ENCODE data around the gene MDN1.
"Not testable (repeated sequence)": the region's sequence is repeated elsewhere in the genome, so short reads cannot be mapped to it uniquely, and the experiment has no call there.

MDN1 gene

DNA sequence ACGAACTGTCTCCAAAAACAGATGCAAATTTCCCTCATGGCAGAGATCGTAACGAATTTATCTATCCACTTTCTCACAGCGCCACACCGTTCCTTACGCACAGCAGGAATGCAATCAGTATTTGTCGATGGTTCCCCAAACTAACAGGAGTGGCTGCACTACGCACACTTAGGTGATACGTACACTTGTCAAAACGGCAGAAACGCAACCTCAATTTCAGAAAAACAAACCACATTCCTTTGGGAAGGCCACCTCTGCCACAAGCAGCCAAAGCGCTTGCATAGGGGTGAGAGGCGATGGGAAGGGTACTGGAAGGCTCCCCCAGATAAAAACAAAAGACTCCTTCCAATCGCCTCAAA, 638 bp downstream of the MDN1 start:
- DNase-seq (ENCODE audit: low read depth) = peak; percentile 30

DNA sequence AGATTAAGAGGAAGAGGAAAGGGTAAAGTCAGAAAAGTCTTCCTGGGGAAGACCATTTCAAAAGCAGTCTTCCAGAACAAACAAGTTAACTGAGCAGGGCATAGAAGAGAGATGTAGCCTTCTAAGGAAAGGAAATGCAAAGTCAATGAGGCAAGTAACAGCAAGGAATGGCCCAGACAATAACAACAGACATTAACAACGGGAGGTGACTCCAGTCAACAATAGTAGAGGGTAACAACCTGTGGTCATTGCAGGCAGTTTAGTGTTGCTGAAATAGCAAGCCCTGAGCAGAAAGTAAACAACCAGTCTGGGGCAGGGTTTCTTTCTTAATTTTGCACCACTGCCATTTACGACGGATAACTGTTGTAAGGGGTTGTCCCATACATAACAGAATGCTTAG, 2.1 kb downstream of the MDN1 start:
- no peak for DNase-seq (ENCODE audit: low read depth)

DNA sequence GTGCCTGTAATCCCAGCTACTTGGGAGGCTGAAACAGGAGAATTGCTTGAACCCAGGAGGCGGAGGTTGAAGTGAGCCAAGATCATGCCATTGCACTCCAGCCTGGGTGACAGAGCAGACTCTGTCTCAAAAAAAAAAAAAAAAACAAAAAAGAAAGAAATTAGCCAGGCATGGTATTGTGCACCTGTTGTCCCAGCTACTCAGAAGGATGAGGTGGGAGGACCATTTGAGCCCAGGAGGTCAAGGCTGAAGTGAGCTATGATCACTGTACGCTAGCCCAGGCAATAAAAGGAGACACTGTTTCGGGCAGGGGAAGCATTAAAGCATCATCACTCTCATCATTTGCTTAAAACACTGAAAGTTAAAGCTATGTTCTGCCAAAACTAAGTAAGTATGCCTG, 6.2 kb downstream of the MDN1 start:
- DNase-seq (ENCODE audit: low read depth) = not testable (repeated sequence)

DNA sequence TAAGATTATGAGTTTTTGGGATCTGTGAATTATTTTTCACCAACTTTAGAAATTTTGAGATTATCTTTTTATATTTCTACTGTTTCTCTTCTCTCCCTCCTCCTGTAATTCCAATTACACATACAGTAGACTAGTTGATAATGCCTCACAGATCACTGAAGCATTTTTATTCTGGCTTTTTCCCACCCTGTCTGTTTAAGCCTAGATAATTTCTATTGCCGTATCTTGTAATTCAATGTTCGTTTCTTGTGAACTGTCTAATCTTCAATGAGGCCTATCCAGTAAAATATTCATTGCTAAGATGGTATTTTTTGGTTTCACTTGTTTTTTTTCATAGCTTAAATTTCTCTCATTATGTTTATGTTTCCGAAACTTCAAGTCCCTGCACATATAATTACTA, 12.0 kb downstream of the MDN1 start:
- DNase-seq (ENCODE audit: low read depth) = no peak

DNA sequence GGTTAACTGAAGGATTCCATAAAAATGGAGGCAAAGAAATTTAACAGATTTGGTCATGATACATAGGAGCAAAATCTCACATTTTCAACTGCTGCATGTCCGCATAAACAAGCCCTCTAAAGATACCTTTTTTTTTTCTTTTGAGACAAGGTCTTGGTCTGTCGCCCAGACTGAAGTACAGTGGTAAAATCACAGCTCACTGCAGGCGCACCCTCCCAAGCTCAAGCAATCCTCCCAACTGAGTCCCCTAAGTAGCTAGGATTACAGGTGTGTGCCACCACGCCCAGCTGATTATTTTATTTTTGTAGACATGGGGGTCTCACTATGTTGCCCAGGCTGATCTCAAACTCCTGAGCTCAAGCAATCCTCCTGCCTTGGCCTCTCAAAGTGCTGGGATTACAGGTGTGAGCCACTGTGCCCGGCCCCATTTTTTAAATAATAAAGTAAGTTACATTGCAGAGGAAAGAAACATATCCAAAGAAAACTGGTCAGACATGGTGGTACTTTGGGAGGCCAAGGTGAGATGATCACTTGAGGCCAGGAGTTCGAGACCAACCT, 13.7 kb downstream of the MDN1 start:
- no peak for DNase-seq (ENCODE audit: low read depth)

DNA sequence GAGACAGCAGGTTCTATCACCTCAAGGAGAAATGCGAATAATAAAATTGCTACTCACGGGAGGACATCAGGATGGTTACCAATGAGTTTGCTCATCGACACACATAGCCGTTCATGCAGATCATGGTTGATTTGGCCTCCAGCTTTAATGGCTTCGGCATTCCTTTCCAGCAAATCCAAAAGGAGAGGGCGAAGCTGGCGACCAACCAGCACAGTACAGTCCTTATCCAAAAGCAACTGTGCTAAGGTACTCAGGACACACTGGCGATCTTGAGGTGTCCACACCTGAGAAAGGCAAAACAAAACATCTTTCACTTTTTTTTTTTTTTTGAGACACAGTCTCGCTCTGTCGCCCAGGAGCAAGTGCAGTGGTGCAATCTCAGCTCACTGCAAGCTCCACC, 16.3 kb downstream of the MDN1 start:
- no peak for DNase-seq (ENCODE audit: low read depth)

DNA sequence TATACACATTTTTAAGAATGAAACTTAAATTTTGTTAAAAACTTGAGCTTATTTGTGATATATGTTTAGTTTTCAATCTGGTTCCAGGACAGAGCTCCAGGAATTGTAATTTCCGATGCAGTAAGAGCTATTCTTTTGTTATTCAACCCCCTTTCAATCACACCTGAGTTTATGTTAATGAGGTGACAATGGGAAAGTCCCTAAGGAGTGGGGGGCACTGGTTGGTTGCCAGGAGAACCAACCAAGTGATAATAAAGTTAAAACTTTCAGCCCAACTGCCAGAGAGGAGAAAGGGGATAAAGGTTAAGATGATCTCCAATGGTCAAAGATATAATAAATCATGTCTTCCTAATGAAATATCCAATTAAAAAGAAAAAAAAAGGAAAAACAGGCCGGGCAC, 19.8 kb downstream of the MDN1 start:
- no peak for DNase-seq (ENCODE audit: low read depth)

DNA sequence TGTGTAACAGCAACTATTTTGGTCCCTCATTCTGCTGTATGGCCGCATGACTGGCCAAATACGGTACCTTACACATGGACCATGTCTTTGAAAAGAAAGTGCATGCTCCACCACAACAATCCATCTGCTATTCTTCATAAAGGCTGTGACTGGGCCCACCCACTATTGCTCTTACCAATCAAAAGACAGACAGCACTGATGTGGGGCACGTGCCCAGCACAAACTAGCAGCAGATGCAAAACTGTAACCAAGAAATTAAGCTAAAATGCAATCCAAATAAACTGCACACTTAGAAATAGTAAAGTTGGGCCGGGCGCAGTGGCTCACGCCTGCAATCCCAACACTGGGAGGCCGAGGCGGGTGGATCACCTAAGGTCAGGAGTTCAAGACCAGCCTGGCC, 20.5 kb downstream of the MDN1 start:
- no peak for DNase-seq (ENCODE audit: low read depth)

DNA sequence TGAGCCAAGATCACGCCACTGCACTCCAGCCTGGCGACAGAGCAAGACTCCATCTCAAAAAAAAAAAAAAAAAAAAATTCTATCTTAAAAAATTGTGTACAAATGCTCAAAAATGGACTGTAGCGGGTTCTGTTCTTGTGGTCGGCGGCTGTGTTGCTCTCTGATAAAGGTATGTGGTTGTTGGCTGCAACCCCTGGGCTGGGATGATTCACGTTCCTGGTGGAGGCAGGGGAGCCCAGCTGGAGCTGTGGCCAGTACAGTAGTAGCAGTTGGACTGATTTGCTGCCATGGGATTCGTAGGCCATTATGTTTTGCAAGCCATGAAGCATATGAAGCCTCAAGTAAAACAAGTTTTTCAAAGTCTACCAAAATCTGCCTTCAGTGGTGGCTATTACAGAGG, 22.3 kb downstream of the MDN1 start:
- no peak for DNase-seq (ENCODE audit: low read depth)

DNA sequence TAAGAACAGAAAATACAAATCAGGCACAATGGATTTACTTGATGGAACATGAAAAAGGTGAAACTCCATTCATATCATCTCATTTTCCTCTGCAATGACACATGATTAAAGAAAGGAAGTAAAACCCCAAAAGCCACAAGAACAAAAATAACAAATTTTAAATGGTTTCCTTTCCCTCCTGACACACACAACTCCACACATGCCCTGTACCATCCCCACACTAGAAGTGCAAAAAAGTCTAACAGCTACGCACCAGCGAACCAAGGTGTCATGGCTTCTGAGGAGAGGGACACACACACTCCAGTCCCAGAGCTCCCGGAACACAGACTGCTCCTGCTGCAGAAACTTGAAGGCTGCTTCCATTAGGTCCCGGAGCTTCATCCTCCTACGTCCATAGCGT, 25.3 kb downstream of the MDN1 start:
- DNase-seq (ENCODE audit: low read depth) = no peak

DNA sequence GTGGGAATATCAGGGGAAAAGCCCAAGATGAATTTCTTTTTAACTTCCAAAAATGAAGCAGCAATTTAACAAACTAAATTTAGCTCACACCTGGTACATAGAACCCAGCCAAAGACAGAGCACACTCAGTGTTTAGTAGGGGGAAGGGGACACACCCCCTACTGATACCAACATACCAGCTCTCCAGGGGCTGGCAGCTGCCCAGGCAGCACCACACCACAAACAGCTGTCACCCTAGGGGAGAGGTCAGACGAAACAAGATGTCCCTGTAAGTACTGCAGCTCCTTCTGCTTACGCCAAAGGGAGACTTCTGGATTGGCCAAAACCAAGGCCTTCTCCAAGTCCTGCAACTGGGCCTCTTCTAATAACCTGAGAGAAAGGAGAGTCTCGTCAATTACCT, 26.0 kb downstream of the MDN1 start:
- no peak for DNase-seq (ENCODE audit: low read depth)

DNA sequence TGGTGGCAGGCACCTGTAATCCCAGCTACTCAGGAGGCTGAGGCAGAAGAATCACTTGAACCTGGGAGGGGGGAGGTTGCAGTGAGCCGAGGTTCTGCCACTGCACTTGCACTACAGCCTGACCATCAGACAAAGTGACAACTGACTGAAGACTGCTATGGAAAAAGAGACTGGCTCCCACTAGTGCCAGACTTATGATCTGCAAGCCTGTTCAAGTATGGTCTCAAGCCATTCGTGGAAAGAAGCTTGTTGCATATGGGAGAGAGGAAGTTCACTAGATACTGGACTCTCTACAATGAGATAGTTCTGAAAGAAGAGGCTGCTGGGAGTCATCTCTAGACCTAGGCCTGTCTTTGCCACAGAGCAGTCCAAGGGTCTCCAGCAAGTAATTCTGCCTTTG, 26.7 kb downstream of the MDN1 start:
- peak; percentile 13 for DNase-seq (ENCODE audit: low read depth)

DNA sequence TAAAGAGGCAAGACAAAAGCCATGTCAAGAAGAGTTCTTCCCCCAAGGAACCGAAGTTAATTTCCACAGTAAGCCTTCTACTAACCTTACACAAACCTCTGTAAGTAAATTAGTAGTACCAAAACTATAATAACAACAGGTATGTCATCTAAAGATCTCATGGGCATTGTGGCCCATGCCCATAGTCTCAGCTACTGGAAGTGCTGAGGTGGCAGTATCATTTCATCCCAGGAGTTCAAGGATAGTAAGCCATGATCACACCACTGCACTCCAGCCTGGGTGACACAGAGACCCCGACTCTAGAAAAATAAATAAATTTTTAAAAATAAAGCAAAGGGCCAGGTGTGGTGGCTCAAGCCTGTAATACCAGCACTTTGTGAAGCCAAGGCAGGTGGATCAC, 29.2 kb downstream of the MDN1 start:
- DNase-seq (ENCODE audit: low read depth) = no peak

DNA sequence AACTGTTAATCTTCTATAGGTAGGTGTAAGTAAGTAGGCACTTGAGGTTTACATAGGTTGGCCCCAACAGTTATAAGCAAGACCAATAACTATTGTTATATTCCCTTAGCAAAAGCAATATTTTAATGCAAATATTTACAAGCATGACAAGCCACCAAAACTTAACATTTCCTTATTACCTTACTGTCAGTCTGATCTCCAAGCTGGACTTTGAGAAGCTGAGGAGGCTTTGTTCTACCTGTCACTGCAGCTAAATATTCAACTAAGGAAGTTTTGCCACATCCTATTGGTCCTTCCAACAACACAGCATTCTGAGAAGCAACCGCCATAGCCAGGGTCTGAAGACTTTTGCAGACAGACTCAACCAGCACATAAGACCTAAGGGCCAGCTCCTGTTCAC, 29.6 kb downstream of the MDN1 start:
- DNase-seq (ENCODE audit: low read depth) = no peak

DNA sequence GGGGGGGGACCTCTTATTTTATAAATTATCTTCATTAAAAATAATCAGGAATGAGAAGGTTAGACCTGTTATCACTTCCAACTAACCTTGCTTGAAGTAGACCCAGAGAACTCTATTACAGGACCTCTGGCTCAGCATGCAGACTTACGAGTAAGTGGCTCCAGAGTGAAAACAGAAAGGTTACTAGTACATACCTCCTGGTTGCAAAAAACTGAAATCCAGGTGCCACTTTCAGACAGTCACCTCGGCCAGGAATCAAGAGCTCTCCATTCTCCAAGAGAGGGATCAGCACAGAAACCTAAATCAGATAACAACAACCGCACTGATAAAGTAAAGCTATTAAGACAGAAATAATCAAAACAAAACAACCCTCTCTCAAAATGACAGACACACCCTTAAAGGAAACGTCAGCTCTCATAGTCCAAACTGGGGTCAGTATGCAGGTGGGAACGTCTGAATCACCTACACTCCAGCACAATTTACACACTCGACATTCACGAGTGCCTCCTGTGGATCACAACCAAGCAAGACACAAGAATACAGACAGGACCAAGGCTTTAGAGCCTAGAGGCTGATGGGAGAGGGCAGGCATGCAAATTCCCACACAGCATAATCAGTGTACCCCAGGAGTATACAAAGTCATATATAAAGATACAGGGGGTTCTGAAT, 31.8 kb downstream of the MDN1 start:
- no peak for DNase-seq (ENCODE audit: low read depth)

DNA sequence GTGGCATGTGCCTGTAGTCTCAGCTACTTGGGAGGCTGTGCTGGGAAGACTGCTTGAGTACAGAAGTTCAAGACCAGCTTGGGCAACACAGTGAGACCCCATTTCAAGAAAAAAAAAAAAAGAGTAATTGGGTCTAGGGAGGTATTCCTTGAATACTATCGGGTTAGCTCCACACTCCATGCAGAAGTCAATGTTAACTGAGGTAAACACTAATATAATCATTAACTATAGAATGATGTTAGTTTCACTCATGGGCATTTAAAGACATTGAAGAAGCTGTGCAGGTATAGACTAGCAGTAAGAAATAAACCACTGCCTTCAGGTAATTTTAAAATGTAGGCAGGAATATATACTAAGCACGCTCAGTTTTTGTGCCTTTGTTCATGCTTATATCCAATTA, 32.6 kb downstream of the MDN1 start:
- DNase-seq (ENCODE audit: low read depth) = no peak

DNA sequence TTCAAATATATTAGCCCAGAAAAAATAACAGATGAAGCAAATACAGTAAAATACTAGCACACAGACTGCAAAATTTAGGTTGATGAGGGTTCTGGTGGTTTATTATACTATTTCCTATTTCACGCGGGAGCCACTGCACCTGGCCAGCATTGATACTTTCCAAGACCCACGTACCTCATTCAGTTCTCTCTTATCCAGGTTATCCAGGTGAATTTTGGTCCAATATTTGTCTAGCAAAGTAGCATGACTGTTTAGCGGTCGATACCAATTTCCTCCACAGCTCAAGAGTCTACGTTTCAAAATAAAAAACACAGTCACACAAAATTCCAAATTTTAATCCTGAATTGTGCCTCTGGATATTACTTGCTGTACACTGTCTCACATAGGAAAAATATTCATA, 34.8 kb downstream of the MDN1 start:
- no peak for DNase-seq (ENCODE audit: low read depth)

DNA sequence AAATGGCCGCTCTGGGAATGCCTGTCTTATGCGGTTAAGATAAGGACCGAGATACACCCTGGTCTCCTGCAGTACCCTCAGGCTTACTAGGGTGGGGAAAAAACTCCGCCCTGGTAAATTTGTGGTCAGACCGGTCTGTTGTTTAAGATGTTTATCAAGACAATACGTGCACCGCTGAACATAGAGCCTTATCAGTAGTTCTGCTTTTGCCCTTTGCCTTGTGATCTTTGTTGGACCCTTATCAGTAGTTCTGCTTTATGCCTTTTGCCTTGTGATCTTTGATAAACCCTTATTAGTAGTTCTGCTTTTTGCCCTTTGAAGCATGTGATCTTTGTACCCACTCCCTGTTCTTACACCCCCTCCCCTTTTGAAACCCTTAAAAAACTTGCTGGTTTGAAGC, 36.3 kb downstream of the MDN1 start:
- DNase-seq (ENCODE audit: low read depth) = not testable (repeated sequence)

DNA sequence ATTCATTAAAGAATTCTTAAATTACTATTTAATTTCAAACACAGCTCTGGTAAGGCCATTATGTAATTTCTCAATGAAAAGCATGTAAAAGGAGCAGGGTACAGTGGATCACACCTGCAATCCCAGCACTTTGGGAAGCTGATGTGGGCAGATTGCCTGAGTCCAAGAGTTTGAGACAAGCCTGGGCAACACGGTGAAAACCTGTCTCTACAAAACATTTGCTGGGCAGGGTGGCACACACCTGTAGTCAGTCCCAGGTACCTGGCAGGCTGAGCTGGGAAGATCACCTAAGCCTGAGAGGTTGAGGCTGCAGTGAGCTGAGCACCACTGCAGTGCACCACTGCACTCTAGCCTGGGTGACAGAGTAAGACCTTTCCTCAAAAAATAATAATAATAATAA, 37.4 kb downstream of the MDN1 start:
- DNase-seq (ENCODE audit: low read depth) = no peak

DNA sequence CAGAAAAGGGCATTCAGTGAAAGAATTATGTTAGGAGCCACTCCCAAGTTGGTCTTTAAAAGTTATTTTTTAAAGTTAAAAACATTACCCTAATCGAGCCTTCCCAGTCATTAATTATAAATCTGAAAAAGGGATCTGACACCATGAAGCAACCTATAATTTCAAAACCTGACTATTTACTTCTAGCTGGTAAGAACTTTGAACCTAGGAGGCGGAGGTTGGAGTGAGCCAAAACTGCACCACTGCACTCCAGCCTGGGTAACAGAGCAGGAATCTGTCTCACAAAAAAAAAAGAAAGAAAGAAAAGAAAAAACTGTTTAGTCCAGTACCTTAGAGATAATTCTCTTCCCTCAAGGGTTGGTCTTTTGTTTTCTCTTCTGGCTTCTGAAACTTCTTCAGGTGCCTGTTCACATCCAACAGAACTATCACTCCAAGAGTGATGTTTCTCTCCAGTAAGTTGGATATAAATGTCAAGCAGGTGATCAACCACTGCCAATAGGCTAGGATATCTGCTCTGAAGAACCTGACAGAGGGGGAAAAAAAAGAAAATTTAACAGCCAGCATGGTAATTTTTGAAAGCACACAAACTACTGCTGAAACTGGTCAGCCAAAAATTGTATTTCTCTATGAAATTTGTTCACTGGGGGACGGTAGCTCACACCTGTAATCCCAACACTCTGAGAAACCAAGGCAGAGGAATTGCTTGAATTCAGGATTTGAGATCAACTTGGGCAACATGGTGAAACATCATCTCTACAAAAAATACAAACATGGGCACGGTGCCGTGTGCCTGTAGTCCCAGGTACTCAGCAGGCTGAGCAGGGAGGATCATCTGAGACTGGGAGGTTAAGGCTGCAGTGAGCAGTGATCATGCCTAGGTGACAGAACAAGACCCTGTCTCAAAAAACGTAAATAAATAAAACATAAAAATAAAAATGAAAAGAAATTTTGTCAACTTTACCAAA, 38.2 kb downstream of the MDN1 start:
- DNase-seq (ENCODE audit: low read depth) = no peak

DNA sequence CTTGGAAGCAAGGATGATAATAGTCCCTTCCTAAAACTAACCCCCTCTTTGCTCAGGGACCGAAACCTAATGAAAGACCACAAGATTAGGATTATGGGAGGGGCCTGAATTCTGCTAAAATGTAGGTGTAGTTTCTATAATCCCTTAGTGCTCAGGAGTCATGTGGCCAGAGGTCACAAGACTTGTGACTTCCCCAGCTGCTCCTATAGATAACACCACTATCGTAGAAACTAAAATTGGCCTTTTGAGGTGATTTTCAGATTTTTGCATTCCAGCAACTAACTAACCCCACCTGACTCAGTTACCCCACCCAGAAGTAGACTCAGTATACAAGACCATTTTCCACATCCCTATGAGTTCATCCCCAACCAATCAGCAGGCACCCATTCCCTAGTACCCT, 42.1 kb downstream of the MDN1 start:
- DNase-seq (ENCODE audit: low read depth) = no peak

DNA sequence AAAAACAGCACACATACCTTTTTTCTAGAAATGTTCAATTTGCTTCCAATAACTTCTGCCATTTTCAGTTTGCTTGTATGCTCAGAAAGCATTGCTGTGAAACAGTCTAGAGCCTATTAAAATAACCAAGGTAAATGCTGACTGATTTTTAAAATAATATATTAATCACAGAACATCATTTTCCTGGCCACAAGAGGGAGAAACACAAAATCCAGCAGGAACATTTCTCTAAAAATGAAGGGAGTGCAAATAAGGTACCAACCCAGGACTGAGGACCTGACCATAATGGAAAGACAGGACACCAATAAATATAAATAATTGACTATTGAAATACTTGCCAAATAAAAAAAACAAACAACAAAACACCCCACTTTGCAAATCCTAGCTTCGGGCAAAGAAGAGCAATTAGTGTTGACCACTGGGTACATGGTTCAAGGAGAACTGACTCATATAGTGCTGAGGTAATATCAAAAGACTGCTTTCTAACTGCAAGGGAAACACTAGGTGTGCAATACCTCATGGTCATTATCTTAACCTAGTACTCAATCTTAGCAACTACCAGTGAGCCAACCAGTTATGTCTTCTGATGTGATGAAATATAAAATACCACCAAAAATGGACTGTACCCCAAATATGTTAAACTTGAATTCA, 42.9 kb downstream of the MDN1 start:
- DNase-seq (ENCODE audit: low read depth) = no peak

DNA sequence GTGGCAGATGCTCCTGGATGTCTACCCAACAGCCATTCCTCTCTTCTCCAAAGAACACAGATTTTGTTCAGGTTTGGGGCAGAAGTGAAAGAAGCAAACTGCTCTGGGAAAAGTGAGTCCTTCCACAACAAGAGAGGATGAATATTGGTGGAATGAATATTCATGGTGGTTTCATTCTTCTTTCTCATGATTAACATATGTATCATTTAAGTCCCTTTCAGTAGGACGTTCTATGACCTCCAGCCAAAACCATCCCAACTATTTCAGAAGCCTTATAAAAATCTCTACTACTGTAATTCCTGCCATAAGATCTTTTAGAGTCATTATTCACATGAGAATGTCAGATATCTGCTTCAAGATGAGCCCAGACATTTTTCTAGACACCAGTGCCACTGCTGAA, 44.4 kb downstream of the MDN1 start:
- DNase-seq (ENCODE audit: low read depth) = no peak
